Lung (tissue), 12 donors: ENCODE measurements around the gene MAP2K7. TPM values are rescaled to one million over a fixed set of nuclear protein-coding genes. Genes with fewer than 3 reads are reported as not detected.

Source experiments
- ATAC-seq: fragments of 200-7000 bp; cut with Tn5 transposase; one replicate; pipeline ENCODE4 v1.9.1; 2020; ENCODE audit warnings: moderate number of reproducible peaks; ENCODE audit not compliant: insufficient read depth, low FRiP score
- DNase-seq, 3 donors: peaks; one replicate each; pipeline ENCODE4 v3.0.0-alpha.2; 2013 to 2017
- H3K27ac ChIP-seq, 2 donors: one replicate each; pipeline ENCODE4 v1.5.1; 2013; ENCODE audit warnings: mild to moderate bottlenecking in 2 of 2, moderate library complexity in 2 of 2, control low read depth in 1 of 2, inconsistent platforms in 1 of 2, low read depth in 1 of 2, low read length in 1 of 2
- H3K27me3 ChIP-seq, 3 donors: one replicate each; pipeline ENCODE4 v1.5.1; 2013; ENCODE audit warnings: low read length in 2 of 3; ENCODE audit not compliant: control insufficient read depth in 3 of 3, insufficient read depth in 3 of 3
- H3K36me3 ChIP-seq, 4 donors: one replicate each; pipeline ENCODE4 v1.5.1; 2013; ENCODE audit warnings: low read length in 4 of 4, mild to moderate bottlenecking in 1 of 4, moderate library complexity in 1 of 4; ENCODE audit not compliant: control insufficient read depth in 4 of 4, insufficient read depth in 4 of 4
- H3K4me1 ChIP-seq, 5 donors: one replicate each; pipeline ENCODE4 v1.5.1; 2013; ENCODE audit warnings: low read length in 5 of 5, mild to moderate bottlenecking in 2 of 5, moderate library complexity in 1 of 5; ENCODE audit not compliant: control insufficient read depth in 5 of 5, insufficient read depth in 5 of 5
- H3K4me3 ChIP-seq: one replicate; pipeline ENCODE4 v1.5.1; 2013; ENCODE audit warnings: mild to moderate bottlenecking, control low read depth, moderate library complexity
- H3K9ac ChIP-seq, 2 donors: one replicate each; pipeline ENCODE4 v1.5.1; 2013; ENCODE audit warnings: low read length in 2 of 2, control low read depth in 1 of 2; ENCODE audit not compliant: insufficient read depth in 1 of 2
- H3K9me3 ChIP-seq, 4 donors: one replicate each; pipeline ENCODE4 v1.5.1; 2013; ENCODE audit warnings: low read length in 3 of 4, mild to moderate bottlenecking in 1 of 4, moderate library complexity in 1 of 4; ENCODE audit not compliant: control insufficient read depth in 4 of 4, insufficient read depth in 3 of 4
- CTCF ChIP-seq: IDR thresholded peaks from 2 replicates; pipeline ENCODE4 v1.5.1; 2012; ENCODE audit warnings: mild to moderate bottlenecking; ENCODE audit errors: control extremely low read depth, extremely low read depth
- WGBS, 2 donors: extraction: QIAGEN DNeasy Blood & Tissue Kit; methylation state at CpG; one replicate each; pipeline ENCODE4 v1.1.7; 2013; 5-methylcytosine and 5-hydroxymethylcytosine counted together
- polyA plus RNA-seq, 2 donors: library from polyadenylated mRNA; stranded (reverse); fragments of 200-250 nt; gene quantifications; one replicate each; pipeline ENCODE4 v1.2.1, GENCODE V29; 2013
- total RNA-seq, 2 donors: library from RNA; depleted of rRNA in 1 of 2; stranded (reverse); fragments of >200 nt in 1 of 2; gene quantifications; one replicate each; pipeline ENCODE4 v1.2.1, GENCODE V29; 2014 to 2021
- donor health status: control.
- donor health status: control.
- donor health status: Bipolar disorder and iron deficiency.
- donor health status: healthy.
- donor health status: DM: yes; HTN: yes; CAD: no.

Gene MAP2K7
- total and polyA plus RNA-seq, 4 donors: 17.8 to 41.7 (median 23.4) TPM

GRCh38 chr19:7925171-7925851 is 21.6 kb downstream of the MAP2K7 start:
- Histone ChIP-seq H3K27ac (no peak overlapping the region), H3K27me3 (no peaks in the 10 kb centered on the region), H3K4me3 (no peak overlapping the region), H3K9ac (no peak overlapping the region), H3K9me3 (no peaks in the 10 kb centered on the region), H3K4me1 (peaks cover 0 to 31% (median 17%) of the 10 kb centered on the region in 5 donors), H3K36me3 (peaks cover 0 to 20% (median 10%) of the 10 kb centered on the region in 4 donors)
- ATAC-seq (no peak), DNase-seq (peak; percentile 74 to 88 (median 79))
- TF ChIP-seq CTCF: peak; percentile 59
- 1% methylated on average over 47 to 97 of the region's 98 CpGs for WGBS, 2 donors

GRCh38 chr19:7926021-7926726 is 22.5 kb downstream of the MAP2K7 start, which contains the start of gene CTXN1:
CTXN1 (minus strand) TSS chr19:7926135; CDS start chr19:7925538, 597 bp downstream.
- H3K27ac ChIP-seq: no peak within 1 kb of the TSS
- ATAC-seq: no peak
- H3K27me3 ChIP-seq: no peaks in the 10 kb centered on the region
- no peak within 1 kb of the TSS for H3K9ac ChIP-seq
- 9 to 59% methylated on average over 16 to 65 of the region's 65 CpGs for WGBS, 2 donors
- no peak for TF ChIP-seq CTCF
- DNase-seq: peak; percentile 55 to 79 (median 70)
- H3K9me3 ChIP-seq: no peaks in the 10 kb centered on the region
- H3K4me3 ChIP-seq: no peak within 1 kb of the TSS
- peaks cover 0 to 26% (median 10%) of the 10 kb centered on the region in 4 donors for H3K36me3 ChIP-seq
- H3K4me1 ChIP-seq: peaks cover 0 to 28% (median 15%) of the 10 kb centered on the region in 5 donors

- Histone ChIP-seq H3K9ac (no peak overlapping the region), H3K27ac (no peak overlapping the region), H3K9me3 (no peaks in the 10 kb centered on the region), H3K4me1 (peaks cover 0 to 23% (median 9%) of the 10 kb centered on the region in 5 donors), H3K27me3 (no peaks in the 10 kb centered on the region), H3K36me3 (peaks cover 0 to 33% (median 12%) of the 10 kb centered on the region in 4 donors), H3K4me3 (no peak overlapping the region)
- no peak for TF ChIP-seq CTCF
- DNase-seq: no peak
- no peak for ATAC-seq
- 85 to 95% methylated on average over 32 of the region's 32 CpGs for WGBS, 2 donors
Measured at GRCh38 chr19:7926727-7927604, 23.3 kb downstream of the MAP2K7 start.
